ENCODE data around the gene TIMMDC1.

Gene TIMMDC1

GRCh38 chr3:119534296-119534695 lies 35.9 kb downstream of the TIMMDC1 start:
- no peaks in the 10 kb centered on the region for H3K9me3 ChIP-seq (ENCODE audit: control insufficient read depth, low read length)
- no peaks in the 10 kb centered on the region for H3K4me1 ChIP-seq (ENCODE audit: control insufficient read depth, insufficient read depth, low read length, poor library complexity, severe bottlenecking)
- H3K4me3 ChIP-seq (ENCODE audit: insufficient read depth, low read depth, low read length, poor library complexity, severe bottlenecking) = no peak overlapping the region
- H3K36me3 ChIP-seq (ENCODE audit: control insufficient read depth, insufficient read depth, low read length) = no peaks in the 10 kb centered on the region
- DNase-seq = no peak
- H3K27ac ChIP-seq (ENCODE audit: insufficient read depth, low read length, poor library complexity, severe bottlenecking) = no peak overlapping the region
- H3K27me3 ChIP-seq (replicated peaks; ENCODE audit: control insufficient read depth, insufficient read depth, low read length, poor library complexity, severe bottlenecking) = no peaks in the 10 kb centered on the region

GRCh38 chr3:119536757-119537156 lies 38.4 kb downstream of the TIMMDC1 start:
- H3K27me3 ChIP-seq (replicated peaks; ENCODE audit: control insufficient read depth, insufficient read depth, low read length, poor library complexity, severe bottlenecking) = no peaks in the 10 kb centered on the region
- DNase-seq = no peak
- H3K9me3 ChIP-seq (ENCODE audit: control insufficient read depth, low read length) = no peaks in the 10 kb centered on the region
- no peak overlapping the region for H3K27ac ChIP-seq (ENCODE audit: insufficient read depth, low read length, poor library complexity, severe bottlenecking)
- no peaks in the 10 kb centered on the region for H3K4me1 ChIP-seq (ENCODE audit: control insufficient read depth, insufficient read depth, low read length, poor library complexity, severe bottlenecking)
- no peaks in the 10 kb centered on the region for H3K36me3 ChIP-seq (ENCODE audit: control insufficient read depth, insufficient read depth, low read length)
- no peak overlapping the region for H3K4me3 ChIP-seq (ENCODE audit: insufficient read depth, low read depth, low read length, poor library complexity, severe bottlenecking)

GRCh38 chr3:119538772-119539171 lies 40.4 kb downstream of the TIMMDC1 start:
- no peaks in the 10 kb centered on the region for H3K36me3 ChIP-seq (ENCODE audit: control insufficient read depth, insufficient read depth, low read length)
- DNase-seq = no peak
- no peaks in the 10 kb centered on the region for H3K9me3 ChIP-seq (ENCODE audit: control insufficient read depth, low read length)
- H3K4me1 ChIP-seq (ENCODE audit: control insufficient read depth, insufficient read depth, low read length, poor library complexity, severe bottlenecking) = no peaks in the 10 kb centered on the region
- no peaks in the 10 kb centered on the region for H3K27me3 ChIP-seq (replicated peaks; ENCODE audit: control insufficient read depth, insufficient read depth, low read length, poor library complexity, severe bottlenecking)
- no peak overlapping the region for H3K27ac ChIP-seq (ENCODE audit: insufficient read depth, low read length, poor library complexity, severe bottlenecking)
- no peak overlapping the region for H3K4me3 ChIP-seq (ENCODE audit: insufficient read depth, low read depth, low read length, poor library complexity, severe bottlenecking)

GRCh38 chr3:119541547-119541946 lies 43.2 kb downstream of the TIMMDC1 start:
- no peak overlapping the region for H3K4me3 ChIP-seq (ENCODE audit: insufficient read depth, low read depth, low read length, poor library complexity, severe bottlenecking)
- no peaks in the 10 kb centered on the region for H3K36me3 ChIP-seq (ENCODE audit: control insufficient read depth, insufficient read depth, low read length)
- DNase-seq = no peak
- no peaks in the 10 kb centered on the region for H3K4me1 ChIP-seq (ENCODE audit: control insufficient read depth, insufficient read depth, low read length, poor library complexity, severe bottlenecking)
- H3K27ac ChIP-seq (ENCODE audit: insufficient read depth, low read length, poor library complexity, severe bottlenecking) = no peak overlapping the region
- no peaks in the 10 kb centered on the region for H3K9me3 ChIP-seq (ENCODE audit: control insufficient read depth, low read length)
- no peaks in the 10 kb centered on the region for H3K27me3 ChIP-seq (replicated peaks; ENCODE audit: control insufficient read depth, insufficient read depth, low read length, poor library complexity, severe bottlenecking)

GRCh38 chr3:119542168-119542767 lies 43.9 kb downstream of the TIMMDC1 start:
- DNase-seq = no peak
- Histone ChIP-seq H3K36me3 (ENCODE audit: control insufficient read depth, insufficient read depth, low read length) (no peaks in the 10 kb centered on the region), H3K4me1 (ENCODE audit: control insufficient read depth, insufficient read depth, low read length, poor library complexity, severe bottlenecking) (no peaks in the 10 kb centered on the region), H3K27me3 (replicated peaks; ENCODE audit: control insufficient read depth, insufficient read depth, low read length, poor library complexity, severe bottlenecking) (no peaks in the 10 kb centered on the region), H3K27ac (ENCODE audit: insufficient read depth, low read length, poor library complexity, severe bottlenecking) (no peak overlapping the region), H3K4me3 (ENCODE audit: insufficient read depth, low read depth, low read length, poor library complexity, severe bottlenecking) (no peak overlapping the region), H3K9me3 (ENCODE audit: control insufficient read depth, low read length) (no peaks in the 10 kb centered on the region)

- Histone ChIP-seq H3K27ac (ENCODE audit: insufficient read depth, low read length, poor library complexity, severe bottlenecking) (no peak overlapping the region), H3K4me3 (ENCODE audit: insufficient read depth, low read depth, low read length, poor library complexity, severe bottlenecking) (no peak overlapping the region), H3K36me3 (ENCODE audit: control insufficient read depth, insufficient read depth, low read length) (no peaks in the 10 kb centered on the region), H3K27me3 (replicated peaks; ENCODE audit: control insufficient read depth, insufficient read depth, low read length, poor library complexity, severe bottlenecking) (no peaks in the 10 kb centered on the region), H3K9me3 (ENCODE audit: control insufficient read depth, low read length) (no peaks in the 10 kb centered on the region), H3K4me1 (ENCODE audit: control insufficient read depth, insufficient read depth, low read length, poor library complexity, severe bottlenecking) (no peaks in the 10 kb centered on the region)
- DNase-seq = no peak
Observed at GRCh38 chr3:119543147-119543546, 44.8 kb downstream of the TIMMDC1 start.

- no peak for DNase-seq
- Histone ChIP-seq H3K36me3 (ENCODE audit: control insufficient read depth, insufficient read depth, low read length) (no peaks in the 10 kb centered on the region), H3K9me3 (ENCODE audit: control insufficient read depth, low read length) (no peaks in the 10 kb centered on the region), H3K4me1 (ENCODE audit: control insufficient read depth, insufficient read depth, low read length, poor library complexity, severe bottlenecking) (no peaks in the 10 kb centered on the region), H3K27ac (ENCODE audit: insufficient read depth, low read length, poor library complexity, severe bottlenecking) (no peak overlapping the region), H3K27me3 (replicated peaks; ENCODE audit: control insufficient read depth, insufficient read depth, low read length, poor library complexity, severe bottlenecking) (no peaks in the 10 kb centered on the region), H3K4me3 (ENCODE audit: insufficient read depth, low read depth, low read length, poor library complexity, severe bottlenecking) (no peak overlapping the region)
Observed at GRCh38 chr3:119547227-119547626, 48.9 kb downstream of the TIMMDC1 start.

- H3K27me3 ChIP-seq (replicated peaks; ENCODE audit: control insufficient read depth, insufficient read depth, low read length, poor library complexity, severe bottlenecking) = no peaks in the 10 kb centered on the region
- no peaks in the 10 kb centered on the region for H3K9me3 ChIP-seq (ENCODE audit: control insufficient read depth, low read length)
- no peaks in the 10 kb centered on the region for H3K36me3 ChIP-seq (ENCODE audit: control insufficient read depth, insufficient read depth, low read length)
- H3K4me1 ChIP-seq (ENCODE audit: control insufficient read depth, insufficient read depth, low read length, poor library complexity, severe bottlenecking) = no peaks in the 10 kb centered on the region
- no peak overlapping the region for H3K4me3 ChIP-seq (ENCODE audit: insufficient read depth, low read depth, low read length, poor library complexity, severe bottlenecking)
- DNase-seq = no peak
- H3K27ac ChIP-seq (ENCODE audit: insufficient read depth, low read length, poor library complexity, severe bottlenecking) = no peak overlapping the region
Observed at GRCh38 chr3:119548341-119548740, 50.0 kb downstream of the TIMMDC1 start.

GRCh38 chr3:119550192-119550910 lies 52.0 kb downstream of the TIMMDC1 start:
- no peak for DNase-seq
- no peaks in the 10 kb centered on the region for H3K36me3 ChIP-seq (ENCODE audit: control insufficient read depth, insufficient read depth, low read length)

GRCh38 chr3:119551598-119551997 lies 53.3 kb downstream of the TIMMDC1 start:
- H3K27ac ChIP-seq (ENCODE audit: insufficient read depth, low read length, poor library complexity, severe bottlenecking) = no peak overlapping the region
- H3K36me3 ChIP-seq (ENCODE audit: control insufficient read depth, insufficient read depth, low read length) = no peaks in the 10 kb centered on the region
- H3K4me1 ChIP-seq (ENCODE audit: control insufficient read depth, insufficient read depth, low read length, poor library complexity, severe bottlenecking) = no peaks in the 10 kb centered on the region
- no peaks in the 10 kb centered on the region for H3K9me3 ChIP-seq (ENCODE audit: control insufficient read depth, low read length)
- H3K27me3 ChIP-seq (replicated peaks; ENCODE audit: control insufficient read depth, insufficient read depth, low read length, poor library complexity, severe bottlenecking) = no peaks in the 10 kb centered on the region
- DNase-seq = no peak
- H3K4me3 ChIP-seq (ENCODE audit: insufficient read depth, low read depth, low read length, poor library complexity, severe bottlenecking) = no peak overlapping the region

More at GRCh38 chr3:119550192-119550910, 52.0 kb downstream of the TIMMDC1 start:
- no peaks in the 10 kb centered on the region for H3K27me3 ChIP-seq (replicated peaks; ENCODE audit: control insufficient read depth, insufficient read depth, low read length, poor library complexity, severe bottlenecking)
- no peak overlapping the region for H3K27ac ChIP-seq (ENCODE audit: insufficient read depth, low read length, poor library complexity, severe bottlenecking)
- no peaks in the 10 kb centered on the region for H3K9me3 ChIP-seq (ENCODE audit: control insufficient read depth, low read length)
- H3K4me3 ChIP-seq (ENCODE audit: insufficient read depth, low read depth, low read length, poor library complexity, severe bottlenecking) = no peak overlapping the region
- H3K4me1 ChIP-seq (ENCODE audit: control insufficient read depth, insufficient read depth, low read length, poor library complexity, severe bottlenecking) = no peaks in the 10 kb centered on the region

Data from effector memory CD4-positive, alpha-beta T cell (primary cell).